Transverse colon (tissue), 4 donors: Measurements from ENCODE around the gene HIVEP2. TPM values are rescaled to one million over a fixed set of nuclear protein-coding genes. Genes with fewer than 3 reads are reported as not detected.

ENCODE experiments used
- DNase-seq: peaks from one replicate; pipeline ENCODE4 v3.0.0-alpha.2; 2019
- H3K27ac ChIP-seq, 4 donors: fragments of 200-600 bp; sonication (generic); 2 replicates each; pipeline ENCODE4 v1.5.1; 2016 to 2018; ENCODE audit warnings: inconsistent platforms in 4 of 4
- H3K27me3 ChIP-seq: fragments of 200-600 bp; sonication (generic); 2 replicates; pipeline ENCODE4 v1.5.1; 2017; ENCODE audit warnings: inconsistent platforms
- H3K36me3 ChIP-seq, 4 donors: fragments of 200-600 bp; sonication (generic); 2 replicates each; pipeline ENCODE4 v1.5.1; 2017 to 2019; ENCODE audit warnings: inconsistent platforms in 4 of 4
- H3K4me1 ChIP-seq, 4 donors: fragments of 200-600 bp; sonication (generic); 2 replicates each; pipeline ENCODE4 v1.5.1; 2017 to 2020; ENCODE audit warnings: inconsistent platforms in 4 of 4
- H3K4me3 ChIP-seq, 4 donors: fragments of 200-600 bp; sonication (generic); 1 replicate in 1 of 4; 2 replicates in 3 of 4; pipeline versions ENCODE4 v1.5.1 to v1.6.1; 2017 to 2019; ENCODE audit warnings: inconsistent platforms in 4 of 4
- H3K9me3 ChIP-seq, 2 donors: fragments of 200-600 bp; sonication (generic); 2 replicates each; pipeline ENCODE4 v1.5.1; 2017 to 2019; ENCODE audit warnings: inconsistent platforms in 2 of 2
- EP300 ChIP-seq: sonication (generic); formaldehyde crosslinking; IDR thresholded peaks from one replicate; pipeline ENCODE4 v1.6.1; 2017; ENCODE audit warnings: antibody characterized with exemption, low read depth
- POLR2A ChIP-seq: fragments of 450-650 bp; IDR thresholded peaks from one replicate; pipeline ENCODE4 v1.6.1; 2016; ENCODE audit warnings: antibody characterized with exemption, mild to moderate bottlenecking, moderate library complexity
- POLR2AphosphoS5 ChIP-seq, 3 donors: sonication (generic); formaldehyde crosslinking; IDR thresholded peaks; one replicate each; pipeline ENCODE4 v1.6.1; 2016; ENCODE audit warnings: antibody characterized with exemption in 3 of 3
- WGBS, 2 donors: methylation state at CpG; one replicate each; pipeline ENCODE4 v1.1.5; 2018; ENCODE audit warnings: low coverage in 1 of 2; 5-methylcytosine and 5-hydroxymethylcytosine counted together
- in situ Hi-C, 4 donors: fragments of 200-750 bp; cut with MboI; loops; one replicate each; pipeline versions ENCODE4 v1.15.0 to v1.15.1; 2017; ENCODE audit warnings: low sequenced_read_pairs in 3 of 4, low pct_ligation_motif_present in 1 of 4, low pct_unique_long_range_greater_than_20kb in 1 of 4
- intact Hi-C: fragments of 100-400 bp; cut with DNase I; formaldehyde crosslinking; loops from one replicate; pipeline ENCODE4 v1.15.1; 2023; ENCODE audit warnings: low total_unique reads
- total RNA-seq, 4 donors: library from RNA; depleted of rRNA; stranded (reverse); fragments of >200 nt; gene quantifications; one replicate each; pipeline ENCODE4 v1.1.0, GENCODE V29; 2016
- TF ChIP-seq, protein P1 (sequence below), 5 experiments: fragments of 200-600 bp in 3 of 5; fragments of 450-650 bp in 2 of 5; sonication (generic) in 3 of 5; IDR thresholded peaks; 1 replicate in 2 of 5; 2 replicates in 3 of 5; pipeline ENCODE4 v1.5.1; 2016 to 2017; ENCODE audit warnings: antibody characterized with exemption in 5 of 5, inconsistent platforms in 3 of 5, mild to moderate bottlenecking in 2 of 5, moderate library complexity in 1 of 5

HIVEP2 gene
- total RNA-seq, 4 donors from 2014 or later = 10.0 to 22.5 (median 13.7) TPM

DNA sequence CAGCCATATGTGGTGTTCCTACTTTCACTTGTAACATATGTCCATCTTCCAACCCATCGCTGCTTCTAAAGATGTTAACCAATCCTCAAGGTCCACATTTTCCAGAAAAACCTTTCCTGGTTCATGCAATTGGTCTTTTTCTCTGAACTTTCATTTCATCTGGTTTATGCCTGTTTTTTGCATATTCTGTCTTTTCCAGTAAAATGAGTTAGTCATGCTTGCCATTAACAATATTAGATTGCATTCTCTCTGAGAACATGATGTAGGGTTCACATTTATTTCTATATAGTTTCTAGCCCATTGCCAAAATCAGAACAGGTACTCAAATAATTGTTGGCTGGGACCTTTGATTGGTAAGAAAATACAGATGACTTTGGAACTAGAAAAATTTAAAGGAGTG is 36.7 kb downstream of the HIVEP2 start:
- peaks cover 0 to under 1% (median 0%) of the 10 kb centered on the region in 4 donors for H3K4me1 ChIP-seq
- no peak for TF ChIP-seq POLR2AphosphoS5 (IDR thresholded peaks at IDR 0.05)
- TF ChIP-seq, protein P1, sequence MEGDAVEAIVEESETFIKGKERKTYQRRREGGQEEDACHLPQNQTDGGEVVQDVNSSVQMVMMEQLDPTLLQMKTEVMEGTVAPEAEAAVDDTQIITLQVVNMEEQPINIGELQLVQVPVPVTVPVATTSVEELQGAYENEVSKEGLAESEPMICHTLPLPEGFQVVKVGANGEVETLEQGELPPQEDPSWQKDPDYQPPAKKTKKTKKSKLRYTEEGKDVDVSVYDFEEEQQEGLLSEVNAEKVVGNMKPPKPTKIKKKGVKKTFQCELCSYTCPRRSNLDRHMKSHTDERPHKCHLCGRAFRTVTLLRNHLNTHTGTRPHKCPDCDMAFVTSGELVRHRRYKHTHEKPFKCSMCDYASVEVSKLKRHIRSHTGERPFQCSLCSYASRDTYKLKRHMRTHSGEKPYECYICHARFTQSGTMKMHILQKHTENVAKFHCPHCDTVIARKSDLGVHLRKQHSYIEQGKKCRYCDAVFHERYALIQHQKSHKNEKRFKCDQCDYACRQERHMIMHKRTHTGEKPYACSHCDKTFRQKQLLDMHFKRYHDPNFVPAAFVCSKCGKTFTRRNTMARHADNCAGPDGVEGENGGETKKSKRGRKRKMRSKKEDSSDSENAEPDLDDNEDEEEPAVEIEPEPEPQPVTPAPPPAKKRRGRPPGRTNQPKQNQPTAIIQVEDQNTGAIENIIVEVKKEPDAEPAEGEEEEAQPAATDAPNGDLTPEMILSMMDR (IDR thresholded peaks at IDR 0.05) = no peak
- TF ChIP-seq POLR2A = no peak
- no peak for TF ChIP-seq EP300
- no peaks in the 10 kb centered on the region for H3K27me3 ChIP-seq
- intact Hi-C loops (no loop called here), in situ Hi-C loops (no loop called here)
- H3K27ac ChIP-seq = no peak overlapping the region
- H3K9me3 ChIP-seq = no peaks in the 10 kb centered on the region
- DNase-seq = no peak
- 100% methylated on average over 1 of the region's 1 CpG for WGBS, 2 donors
- H3K4me3 ChIP-seq = no peak overlapping the region
- H3K36me3 ChIP-seq = no peaks in the 10 kb centered on the region

DNA sequence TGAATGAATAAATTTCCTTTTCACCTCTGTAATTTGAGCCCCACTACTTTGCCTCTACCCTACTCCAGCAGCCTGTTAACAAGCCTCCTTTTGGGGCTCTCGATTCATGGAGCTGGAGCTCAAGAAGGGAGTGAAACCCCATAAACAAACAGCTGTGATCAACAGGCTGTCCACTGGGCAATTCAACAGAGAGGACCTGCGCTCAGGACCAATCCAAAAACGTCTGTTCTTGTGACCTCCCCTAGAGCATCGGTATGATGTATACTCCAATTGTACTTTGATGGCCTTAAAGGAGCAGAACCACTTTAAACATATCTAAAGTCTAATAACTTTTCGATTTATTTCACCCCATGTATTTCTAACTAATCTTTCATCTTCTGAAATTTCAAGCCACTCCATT is 37.4 kb downstream of the HIVEP2 start:
- in situ Hi-C loops = no loop called here
- Histone ChIP-seq H3K36me3 (no peaks in the 10 kb centered on the region), H3K27ac (peak overlapping the region in 1 of 4 donors; percentile 28), H3K9me3 (no peaks in the 10 kb centered on the region), H3K4me1 (peaks cover 0 to 8% (median 0%) of the 10 kb centered on the region in 4 donors), H3K4me3 (no peak overlapping the region), H3K27me3 (no peaks in the 10 kb centered on the region)
- intact Hi-C loops = no loop called here
- TF ChIP-seq POLR2A (no peak), POLR2AphosphoS5 (IDR thresholded peaks at IDR 0.05) (no peak)
- 72 to 79% methylated on average over 5 of the region's 5 CpGs for WGBS, 2 donors
- no peak for DNase-seq

DNA sequence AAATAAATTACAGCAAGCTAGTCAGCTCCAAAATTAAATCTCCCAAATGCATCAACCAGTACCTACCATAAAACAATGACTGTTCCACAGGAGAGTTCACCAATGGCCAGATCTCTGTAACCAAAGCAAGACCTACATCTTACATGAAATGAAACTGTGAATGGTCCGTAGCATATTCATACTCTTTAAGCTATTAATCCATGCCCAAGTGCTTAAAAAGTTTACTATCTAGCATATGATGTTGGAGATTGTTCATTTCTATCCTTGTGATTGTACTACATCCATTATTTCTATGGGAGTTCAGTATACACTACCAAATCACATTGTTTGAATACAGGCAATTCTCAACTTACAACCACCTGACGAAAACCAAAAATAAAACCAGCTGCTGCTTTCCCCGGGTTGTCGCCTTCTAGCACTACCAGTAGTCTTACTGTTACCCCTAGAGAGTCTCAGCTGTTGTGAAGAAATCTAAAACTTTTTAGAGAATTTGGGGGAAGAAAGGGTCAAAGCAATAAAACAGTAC is 38.0 kb downstream of the HIVEP2 start:
- 63 to 79% methylated on average over 4 of the region's 4 CpGs for WGBS, 2 donors
- intact Hi-C loops = no loop called here
- TF ChIP-seq POLR2AphosphoS5 (IDR thresholded peaks at IDR 0.05) (no peak), EP300 (no peak), POLR2A (no peak)
- TF ChIP-seq, protein P1 (IDR thresholded peaks at IDR 0.05) = no peak
- no peak overlapping the region for H3K4me3 ChIP-seq
- no peaks in the 10 kb centered on the region for H3K36me3 ChIP-seq
- H3K4me1 ChIP-seq = peaks cover 0 to 8% (median 0%) of the 10 kb centered on the region in 4 donors
- in situ Hi-C loops = no loop called here
- DNase-seq = no peak
- peak overlapping the region in 1 of 4 donors; percentile 28 for H3K27ac ChIP-seq
- no peaks in the 10 kb centered on the region for H3K9me3 ChIP-seq
- no peaks in the 10 kb centered on the region for H3K27me3 ChIP-seq

DNA sequence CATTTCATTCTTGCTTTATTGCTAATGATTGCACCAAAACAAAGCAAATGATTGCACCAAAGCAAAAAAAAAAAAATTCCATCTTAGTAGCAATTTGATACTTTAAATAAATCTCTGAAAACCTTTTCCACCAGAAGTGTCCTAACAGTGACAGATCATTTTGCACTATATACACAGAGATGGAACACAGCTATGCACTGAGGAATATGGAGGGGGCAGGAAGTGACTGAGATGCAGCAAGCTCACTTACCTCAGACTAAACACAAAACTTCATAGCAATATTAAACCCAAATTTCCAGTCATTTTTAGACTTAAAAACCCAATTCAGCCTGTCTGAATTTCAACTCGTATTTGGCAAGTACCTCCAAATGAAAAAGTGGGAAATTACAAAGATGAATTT is 41.2 kb downstream of the HIVEP2 start:
- H3K27ac ChIP-seq = peak overlapping the region in 2 of 4 donors; percentile 60
- no peaks in the 10 kb centered on the region for H3K36me3 ChIP-seq
- in situ Hi-C loops = no loop called here

More for the DNA sequence above, 41.2 kb downstream of the HIVEP2 start:
- intact Hi-C loops = no loop called here
- 69 to 71% methylated on average over 1 of the region's 1 CpG for WGBS, 2 donors
- DNase-seq = no peak
- Histone ChIP-seq H3K9me3 (no peaks in the 10 kb centered on the region), H3K4me1 (peaks cover 0 to 14% (median 6%) of the 10 kb centered on the region in 4 donors), H3K27me3 (no peaks in the 10 kb centered on the region), H3K4me3 (no peak overlapping the region)
- TF ChIP-seq, protein P1 (IDR thresholded peaks at IDR 0.05) = no peak
- TF ChIP-seq POLR2A (no peak), POLR2AphosphoS5 (IDR thresholded peaks at IDR 0.05) (no peak), EP300 (no peak)
